Stimulated activated CD8-positive, alpha-beta memory T cell treated with anti-CD3 and anti-CD28 coated beads, Interleukin-2, amount 100 ng/mL, for 48 hours (primary cell): ENCODE measurements around the gene LRRC18.

ENCODE experiments used
- DNase-seq, 2 donors: peaks; one replicate each; pipeline ENCODE4 v3.0.0-alpha.2; 2020; ENCODE audit warnings: low read depth in 2 of 2

LRRC18 gene

DNA sequence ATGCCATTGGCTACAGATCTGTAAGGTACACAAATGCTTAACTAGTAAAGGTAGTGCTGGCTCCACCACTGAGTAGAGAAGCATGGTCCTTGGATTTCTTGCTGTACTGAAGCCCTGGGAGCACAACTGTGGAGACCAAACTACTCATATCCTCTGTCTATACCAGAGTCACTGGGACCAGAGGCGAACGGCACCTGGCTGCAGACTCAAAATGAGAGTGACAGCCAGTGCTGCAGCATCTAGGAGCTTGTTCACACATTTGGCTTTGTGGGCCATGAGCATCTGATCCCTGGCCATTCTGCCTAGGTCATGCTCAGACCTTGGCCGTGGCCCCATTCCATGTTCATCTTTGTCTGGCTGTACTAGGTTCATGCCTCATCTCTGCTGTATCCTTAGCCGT is 31.9 kb downstream of the LRRC18 start:
- DNase-seq = no peak

DNA sequence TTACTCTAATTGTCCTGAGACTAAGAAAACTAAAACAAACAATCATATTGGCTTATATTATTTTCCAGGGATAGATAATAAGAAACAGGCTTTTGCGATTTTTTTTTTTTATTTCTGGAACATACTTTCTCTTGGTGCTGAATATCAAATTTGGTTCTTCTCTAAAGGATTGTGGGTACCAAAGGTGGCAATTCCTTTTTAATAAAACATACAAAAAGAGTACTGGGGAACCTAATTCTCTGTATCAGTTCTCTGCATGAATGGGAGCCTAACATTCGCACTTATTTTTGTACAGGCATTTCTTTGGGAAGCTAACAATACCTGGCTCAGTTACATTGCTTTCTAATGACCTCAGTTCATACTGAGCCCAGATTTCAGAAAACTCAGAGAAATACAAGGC is 32.8 kb downstream of the LRRC18 start:
- no peak for DNase-seq

DNA sequence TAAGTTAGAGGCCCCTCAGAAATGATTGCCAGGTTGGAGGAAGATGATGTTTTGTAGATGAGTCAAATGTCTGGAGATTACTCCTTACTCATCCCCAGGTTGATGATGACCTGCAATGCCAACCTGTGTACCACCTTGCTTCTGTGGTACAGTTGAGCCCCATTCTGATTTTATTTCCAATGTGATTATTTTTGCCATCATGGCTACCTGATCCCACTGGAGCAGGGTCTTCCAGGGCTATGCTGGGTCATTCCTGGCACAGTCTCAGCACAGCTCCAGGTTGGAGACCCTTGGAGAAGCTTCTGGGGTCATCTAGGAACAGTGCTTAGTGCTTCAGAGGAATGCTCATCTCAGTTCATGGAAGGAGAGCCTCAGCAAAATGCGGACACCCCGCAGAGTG is 34.3 kb downstream of the LRRC18 start:
- no peak for DNase-seq

DNA sequence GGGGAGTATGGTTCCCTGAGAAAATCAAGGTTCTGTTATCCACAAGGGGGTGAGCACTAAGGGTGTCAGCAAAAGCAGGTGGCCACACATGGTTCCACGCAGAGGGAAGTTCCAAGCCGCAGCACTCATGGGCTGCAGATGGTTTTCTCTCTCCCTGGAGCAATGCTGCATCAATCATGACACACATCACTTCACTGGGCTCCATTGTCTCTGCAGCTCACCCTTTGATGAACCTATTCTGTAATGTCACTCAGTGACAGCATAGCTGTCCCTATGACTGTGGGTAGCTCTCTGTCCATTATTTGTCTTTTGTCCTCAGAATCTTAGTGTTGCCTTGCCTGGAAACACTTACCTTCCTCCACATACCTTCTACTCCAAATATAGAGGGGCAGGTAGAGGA is 34.8 kb downstream of the LRRC18 start:
- no peak for DNase-seq

DNA sequence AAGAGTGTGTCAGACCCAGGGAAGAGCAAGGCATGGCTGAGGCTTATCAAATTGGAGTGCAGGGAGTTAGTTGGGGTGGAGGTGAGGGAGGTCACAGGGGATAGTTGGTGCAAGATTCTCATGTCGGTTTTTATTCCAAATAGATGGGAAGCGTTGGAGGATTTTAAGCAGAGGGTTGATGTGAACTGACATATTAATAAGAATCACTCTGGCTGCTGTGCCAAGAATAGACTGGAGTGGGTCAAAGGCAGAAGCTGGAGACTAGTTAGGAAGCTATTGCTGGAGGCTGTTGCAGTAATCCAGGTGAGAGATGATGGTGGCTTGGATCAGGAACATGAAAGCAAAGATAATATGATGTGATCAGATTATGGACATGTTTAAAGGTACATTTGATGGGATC is 36.5 kb downstream of the LRRC18 start:
- DNase-seq = no peak

DNA sequence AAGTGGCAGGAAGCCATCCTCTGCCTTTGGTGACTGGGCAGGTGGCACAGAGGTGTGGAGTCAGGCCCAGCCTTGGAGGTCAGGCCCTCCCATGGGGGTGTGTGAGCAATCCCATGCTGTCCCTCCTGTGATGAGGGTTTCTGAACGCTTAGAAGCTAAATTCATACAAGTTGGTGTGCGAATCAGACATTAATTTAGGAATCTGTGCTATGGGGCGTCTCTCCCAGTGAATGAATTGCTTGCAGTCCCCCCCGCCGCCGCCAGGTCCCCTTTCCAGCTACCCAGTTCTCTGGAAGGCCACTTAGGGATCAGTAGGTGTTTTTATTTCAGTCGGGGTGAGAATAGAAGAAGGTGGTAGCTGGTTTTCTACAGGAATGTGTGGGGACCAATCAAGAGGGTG is 37.5 kb downstream of the LRRC18 start:
- DNase-seq = no peak

DNA sequence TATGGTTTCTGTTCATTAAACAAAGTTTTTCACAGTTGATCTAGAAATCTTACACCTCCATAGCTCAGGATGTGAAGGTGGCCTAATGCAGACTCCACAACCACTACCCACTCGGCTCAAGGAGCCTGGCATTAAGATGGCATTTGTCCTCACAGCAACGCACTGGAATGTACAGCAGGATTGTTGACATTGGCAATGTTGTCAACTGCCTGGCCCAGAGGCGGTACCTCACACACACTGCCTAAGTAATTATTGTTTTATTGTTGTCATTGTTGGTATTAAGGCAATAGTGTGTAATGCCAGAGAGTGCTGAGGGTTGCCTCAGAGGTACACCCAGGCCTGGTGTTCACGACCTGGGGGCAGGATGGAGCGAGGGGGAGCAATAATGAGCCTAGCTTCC is 38.3 kb downstream of the LRRC18 start:
- no peak for DNase-seq

DNA sequence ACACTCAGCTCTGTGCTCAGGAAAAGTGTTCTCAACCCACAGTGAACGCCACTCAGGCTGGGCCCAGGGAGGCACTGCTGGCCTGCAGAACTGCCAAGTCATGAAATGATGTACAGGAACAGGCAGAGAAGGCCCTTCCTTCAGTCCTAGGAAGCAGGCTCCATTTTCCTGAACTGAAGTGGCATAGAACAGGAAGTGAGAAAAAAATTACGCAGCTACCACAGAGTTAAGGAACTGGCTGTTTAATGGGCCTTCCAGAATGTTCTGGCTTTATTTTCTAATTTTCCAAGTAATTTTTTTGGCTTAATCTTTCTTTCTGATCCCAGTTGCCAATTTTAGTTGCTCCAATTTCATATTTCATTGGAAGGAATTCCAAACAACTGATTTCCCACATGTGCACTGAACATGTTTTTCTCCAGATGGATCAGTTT is 39.3 kb downstream of the LRRC18 start:
- DNase-seq = no peak

DNA sequence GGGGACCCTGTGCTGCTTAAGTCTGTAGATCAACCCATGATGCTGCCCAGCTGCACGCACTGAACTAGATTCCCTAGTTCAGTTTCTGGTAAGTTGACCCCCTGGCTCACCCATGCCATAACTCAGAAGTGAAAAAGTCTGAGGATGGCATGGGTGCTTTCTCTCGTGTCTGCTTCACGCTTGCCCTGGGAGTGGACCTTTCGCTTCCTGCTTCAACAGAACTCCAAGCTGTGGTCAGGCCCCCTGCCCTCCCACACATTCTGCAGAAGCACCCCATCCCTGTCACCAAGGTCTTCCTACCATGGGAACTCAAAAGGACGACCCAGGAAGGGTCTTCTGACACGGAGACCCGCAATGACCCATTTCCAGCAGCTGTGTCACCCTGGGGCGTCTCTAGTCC is 39.9 kb downstream of the LRRC18 start:
- no peak for DNase-seq

DNA sequence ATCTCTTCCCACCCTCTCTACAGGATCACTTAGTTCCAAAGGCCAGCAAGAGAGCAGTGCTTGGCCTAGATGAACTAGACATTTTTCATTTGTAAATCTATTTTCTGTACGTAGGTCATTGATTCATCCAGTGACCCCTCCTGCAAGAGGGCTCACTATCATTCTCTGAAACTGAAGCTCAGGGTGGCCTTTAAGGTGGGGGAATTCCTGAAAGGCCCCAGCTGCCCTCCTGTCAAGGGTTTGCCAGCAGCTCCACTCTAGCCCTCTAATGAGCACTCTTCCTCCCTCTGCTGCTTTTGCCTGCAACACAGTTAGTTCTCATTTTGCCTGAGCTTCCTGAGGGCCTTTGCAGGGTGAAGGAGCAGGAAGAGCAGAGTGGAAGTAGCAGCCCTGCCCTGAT is 41.2 kb downstream of the LRRC18 start:
- no peak for DNase-seq

DNA sequence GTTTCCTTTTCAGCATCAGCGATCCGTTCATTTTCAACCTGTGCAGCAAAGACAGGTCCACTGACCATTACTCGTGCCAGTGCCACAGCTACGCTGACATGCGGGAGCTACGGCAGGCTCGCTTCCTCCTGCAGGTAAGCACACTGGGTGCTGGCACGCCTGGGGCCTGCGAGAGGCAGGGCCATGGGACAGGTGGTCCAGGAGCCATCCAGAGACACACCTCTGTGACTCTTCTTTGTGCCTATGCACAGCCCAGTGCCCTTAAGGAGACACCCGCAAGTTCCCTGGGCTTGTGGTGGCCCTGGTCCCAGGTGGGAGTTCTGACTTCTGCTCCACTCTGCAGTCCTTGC is 42.2 kb downstream of the LRRC18 start:
- DNase-seq = no peak

DNA sequence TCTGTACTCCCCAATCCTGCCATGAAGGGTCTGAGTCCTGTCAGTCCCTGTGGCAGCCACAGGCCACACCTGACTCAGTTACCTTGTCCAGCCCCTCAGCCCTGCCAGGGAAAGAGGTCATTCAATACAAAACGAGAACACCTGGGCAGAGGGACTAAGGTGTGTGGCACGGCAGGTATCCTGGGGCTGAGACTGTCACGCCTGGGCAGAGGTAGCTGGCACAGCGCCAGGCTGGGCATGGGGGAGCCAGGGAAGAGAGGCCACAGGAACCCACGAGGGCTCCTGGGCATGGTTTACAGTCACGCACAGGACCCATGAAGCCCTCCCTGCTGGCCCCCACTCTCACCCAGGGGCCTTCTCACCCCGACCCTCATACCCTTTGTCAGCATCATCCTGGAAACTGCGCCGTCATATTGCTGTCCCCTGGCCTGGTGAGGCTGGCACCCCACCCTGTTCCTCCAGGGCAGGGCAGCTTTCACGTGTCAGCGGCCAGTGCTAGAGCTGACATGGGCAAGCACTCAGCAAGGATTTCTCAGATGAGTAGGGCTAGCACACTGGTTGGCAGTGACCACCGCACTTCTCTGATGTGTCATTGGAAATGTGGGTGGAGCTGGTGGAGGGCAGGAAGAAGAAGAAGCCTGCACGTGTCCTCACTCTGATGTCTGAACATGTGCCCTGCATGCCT is 42.7 kb downstream of the LRRC18 start:
- no peak for DNase-seq

DNA sequence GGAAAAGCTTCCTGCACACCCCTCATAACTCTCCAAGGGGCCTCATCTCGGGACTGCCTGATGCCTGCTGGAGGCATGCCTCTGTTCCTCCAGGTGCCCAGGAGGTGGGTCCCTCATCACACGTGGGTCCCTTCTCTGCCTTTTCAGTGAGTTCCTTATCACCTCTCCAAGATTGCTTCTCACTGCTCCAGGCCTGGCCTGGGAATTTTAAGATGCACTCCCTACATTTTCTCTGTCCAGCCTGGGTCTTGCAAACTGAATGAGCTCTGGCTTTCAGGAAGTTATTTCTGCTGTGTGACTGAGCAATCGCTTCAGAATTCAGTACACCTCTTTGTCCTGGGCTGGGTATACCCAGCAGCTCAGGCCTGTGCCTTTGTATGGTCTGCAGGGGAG is 43.8 kb downstream of the LRRC18 start:
- DNase-seq = no peak

DNA sequence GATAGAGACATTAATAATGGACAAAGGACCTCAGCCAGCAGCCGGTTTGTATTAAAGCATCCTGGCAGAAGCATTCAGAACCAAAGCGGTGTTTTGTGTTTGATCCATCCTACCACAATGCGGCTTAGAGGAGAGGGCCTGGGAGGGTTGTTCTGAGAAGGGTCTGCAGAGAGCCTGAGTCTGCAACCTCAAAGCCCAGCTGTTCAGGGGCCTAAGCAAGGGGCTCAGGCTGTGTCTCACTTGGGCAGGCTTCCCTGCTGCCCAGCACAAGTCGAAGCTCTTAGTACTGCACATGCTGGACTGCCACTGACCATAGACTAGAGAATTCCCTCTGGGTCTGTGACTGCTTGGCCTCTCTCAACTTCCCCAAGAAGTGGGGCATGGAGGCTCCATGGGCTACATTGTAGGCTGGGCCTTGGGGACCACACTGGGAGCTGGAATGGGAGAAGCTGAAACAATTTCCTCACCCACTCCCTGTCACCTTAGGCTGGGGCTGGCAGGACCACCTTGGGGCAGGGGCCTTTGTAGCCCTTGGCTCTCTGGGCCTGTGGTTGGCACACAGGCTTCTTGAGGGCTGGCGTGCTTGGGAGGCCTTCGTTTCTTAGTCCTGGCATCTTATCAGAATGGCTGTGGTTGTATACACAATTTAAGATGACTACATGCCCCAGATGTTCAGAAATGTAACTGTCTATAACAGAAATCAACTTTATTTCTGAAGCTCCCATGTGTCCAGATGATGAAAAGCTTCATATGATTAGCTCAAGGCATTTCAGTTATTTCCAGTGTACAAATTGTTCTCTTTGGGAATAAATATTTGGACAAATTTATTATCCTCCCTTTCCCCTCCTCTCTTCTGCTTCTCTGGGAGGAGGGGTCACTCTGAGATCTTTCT is 44.5 kb downstream of the LRRC18 start:
- DNase-seq = no peak

DNA sequence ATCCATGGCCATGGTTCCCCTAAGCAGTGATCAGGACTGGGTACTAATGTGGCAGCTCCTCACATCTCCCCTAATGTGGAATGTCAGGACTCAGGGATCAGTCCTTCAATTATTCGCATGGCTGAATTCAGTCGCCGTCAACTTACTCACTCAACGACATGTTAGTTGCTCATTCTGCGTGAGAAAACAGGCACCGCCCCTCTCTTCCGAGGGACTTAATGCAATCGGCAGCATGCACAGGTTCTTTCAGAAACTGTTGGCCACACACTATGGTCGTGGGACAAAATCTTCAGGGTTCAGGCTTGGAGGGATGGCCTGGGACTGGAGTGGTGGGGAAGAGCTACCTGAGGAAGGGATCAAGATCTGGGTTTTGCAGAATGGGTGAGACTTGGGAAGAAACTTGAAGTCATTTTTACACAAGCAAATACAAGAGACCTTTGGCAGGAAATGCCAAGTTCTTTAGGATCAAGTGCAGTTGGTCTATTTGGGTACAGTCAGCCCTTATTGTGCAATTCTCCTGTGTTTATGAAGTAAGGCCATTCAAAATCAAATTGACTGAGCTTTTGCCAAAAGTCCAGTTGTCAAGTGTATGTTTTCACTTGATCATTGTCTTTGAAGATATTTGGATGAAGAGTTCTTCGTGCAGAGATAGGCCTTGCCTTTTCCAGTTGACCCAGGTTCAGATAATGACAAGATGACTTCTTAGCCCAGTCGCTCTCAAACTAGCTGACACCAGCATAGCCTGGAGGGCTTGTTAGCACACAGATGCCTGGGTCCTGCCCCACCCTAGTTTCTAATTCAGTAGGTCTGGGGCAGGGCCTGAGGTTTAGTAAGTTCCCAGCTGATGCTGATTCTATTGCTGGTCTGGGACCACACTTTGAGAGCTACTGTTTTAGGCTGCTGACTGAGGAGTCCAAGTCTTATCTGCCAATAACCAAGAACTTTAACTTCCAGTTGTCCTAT is 48.5 kb downstream of the LRRC18 start:
- no peak for DNase-seq

DNA sequence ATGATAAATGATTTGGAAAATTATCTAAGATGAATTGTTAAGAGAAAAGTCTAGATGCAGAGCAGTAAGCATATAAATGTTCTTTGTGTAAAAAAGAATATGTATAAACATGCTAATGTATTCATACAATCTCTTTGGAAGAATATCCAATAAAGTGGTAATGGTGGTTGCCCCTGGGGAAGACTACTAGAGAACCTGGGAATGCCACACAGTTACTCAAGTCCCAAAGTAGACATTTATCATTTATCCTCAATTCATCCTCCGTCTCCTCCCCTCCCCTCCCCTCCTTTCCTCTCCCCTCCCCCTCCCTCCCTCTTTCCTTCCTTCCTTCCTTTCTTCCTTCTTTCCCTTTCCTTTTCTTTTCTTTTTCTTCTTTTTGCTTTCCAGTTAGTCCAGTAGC is 51.7 kb downstream of the LRRC18 start:
- DNase-seq = no peak

DNA sequence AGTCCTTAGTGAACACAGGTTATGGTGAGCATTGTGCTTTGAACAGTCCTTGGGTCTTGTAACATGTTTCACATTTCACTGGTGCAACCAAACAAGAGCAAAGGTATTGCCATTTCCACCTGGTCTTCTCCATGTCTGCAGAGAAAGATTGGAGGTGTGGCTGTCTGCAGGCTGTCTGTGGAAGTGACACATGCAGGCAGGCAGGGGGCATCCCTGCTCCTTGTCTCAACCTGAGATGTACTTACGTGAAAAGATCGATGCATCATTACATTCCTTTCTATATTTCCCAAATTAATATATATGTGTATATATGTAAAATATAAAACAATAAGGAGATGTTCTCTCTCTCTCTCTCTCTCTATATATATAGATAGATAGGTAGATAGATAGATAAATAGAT is 54.3 kb downstream of the LRRC18 start:
- no peak for DNase-seq

DNA sequence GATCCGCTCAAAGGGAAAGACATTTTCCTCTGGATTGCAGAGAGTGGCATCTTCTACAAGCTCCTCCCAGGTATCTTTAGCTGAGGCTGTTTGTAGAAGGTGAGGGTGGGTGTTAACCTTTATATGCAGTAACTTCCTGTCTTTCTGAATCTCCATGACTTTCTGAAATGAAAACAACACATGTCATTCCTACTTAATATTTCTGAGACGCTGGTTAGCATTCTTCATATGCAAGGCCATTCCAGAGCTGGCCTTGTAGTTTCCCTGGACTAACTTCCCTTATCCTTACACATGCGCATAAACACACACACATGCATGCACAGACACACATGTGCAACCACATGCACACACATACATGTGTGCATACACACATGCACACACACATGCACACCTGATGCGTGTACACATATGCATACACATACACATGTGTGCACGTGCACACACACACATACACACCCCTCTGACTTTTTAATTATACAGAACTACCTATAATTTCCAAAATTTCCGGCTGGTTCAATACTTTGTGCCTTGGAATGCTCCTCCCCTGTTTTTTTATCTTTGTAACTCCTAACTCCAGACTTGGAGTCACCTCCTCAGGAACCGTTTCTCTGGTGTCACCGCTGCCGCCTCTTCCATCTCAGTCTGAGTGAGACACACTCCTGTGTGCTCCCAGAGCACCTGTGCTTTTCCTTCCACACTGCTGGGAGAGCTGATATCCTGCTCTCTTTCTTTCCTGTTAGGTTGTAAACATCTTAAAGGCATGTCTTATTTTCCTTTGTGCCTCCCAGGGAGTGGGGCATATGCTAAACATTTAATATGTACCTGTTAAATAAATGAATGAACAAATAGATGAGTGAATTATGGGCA is 55.2 kb downstream of the LRRC18 start:
- no peak for DNase-seq

DNA sequence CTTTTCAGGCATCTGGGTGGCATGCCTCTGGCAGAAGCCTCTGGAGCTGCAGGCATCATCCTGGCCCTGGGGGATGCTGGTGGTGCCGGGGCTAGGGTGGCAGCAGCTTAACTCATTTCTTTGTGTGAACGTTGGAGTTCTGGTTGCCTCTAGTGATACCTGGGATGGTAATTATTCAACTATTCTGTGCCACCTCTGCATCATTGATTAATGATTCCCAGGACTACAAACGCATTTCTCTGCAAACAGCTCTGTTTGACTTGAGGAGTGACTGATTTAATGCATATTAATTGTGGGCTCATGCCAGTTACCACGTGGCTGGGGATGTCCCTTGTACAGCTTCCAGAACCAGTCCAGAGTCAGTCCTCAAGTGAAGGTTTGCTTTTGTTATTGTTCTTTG is 55.9 kb downstream of the LRRC18 start:
- no peak for DNase-seq

DNA sequence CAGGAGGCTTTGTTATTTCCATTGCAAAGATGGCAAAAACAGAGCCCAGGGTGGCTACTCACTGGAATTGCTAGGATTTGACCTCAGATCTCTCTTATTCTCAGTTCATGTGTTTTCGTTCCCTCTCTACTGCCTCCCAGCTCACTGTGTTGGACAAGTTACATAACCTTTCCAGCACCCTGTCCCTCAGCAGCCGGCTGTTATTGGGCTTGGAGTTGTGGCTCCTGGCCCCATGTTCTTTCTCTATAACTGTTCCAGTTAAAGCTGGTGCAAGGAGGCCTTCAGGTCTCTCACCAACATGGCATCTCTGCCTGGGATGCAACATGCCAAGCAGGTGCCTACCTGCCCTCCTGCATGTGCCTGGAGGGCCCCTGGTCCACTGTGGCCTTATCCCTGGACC is 56.8 kb downstream of the LRRC18 start:
- DNase-seq = no peak

DNA sequence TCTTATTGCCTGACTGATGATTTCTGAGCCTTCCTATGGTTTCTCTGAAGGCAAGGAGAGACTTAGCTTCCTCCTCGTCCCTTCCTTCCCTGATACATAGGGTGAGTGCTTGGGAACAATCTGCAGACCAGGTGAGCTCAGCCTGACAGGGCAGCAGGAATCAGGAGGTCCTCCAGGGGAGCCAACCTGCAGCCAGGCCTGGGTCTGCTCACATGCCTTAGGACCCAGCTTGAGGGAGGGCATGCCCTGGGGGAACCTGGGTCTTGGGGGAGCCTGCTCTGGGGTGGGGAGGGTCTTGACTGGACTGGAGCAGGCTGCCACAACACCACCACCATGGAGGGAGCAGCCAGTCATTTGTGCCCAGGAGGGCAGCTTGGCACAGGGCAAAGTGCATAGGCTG is 57.7 kb downstream of the LRRC18 start:
- no peak for DNase-seq
